Keratinocyte (primary cell): Measurements from ENCODE around the gene ARHGEF18. TPM values are rescaled to one million over a fixed set of nuclear protein-coding genes. Genes with fewer than 3 reads are reported as not detected.

Source experiments
- DNase-seq: peaks from one replicate; pipeline ENCODE4 v3.0.0-alpha.2; 2011; ENCODE audit warnings: low read depth, missing footprints, low spot score
- FAIRE-seq: peaks from 2 replicates; lab custom pipeline; 2011; peaks lifted over from hg19 to GRCh38; lab: Jason Lieb, UNC
- H2AFZ ChIP-seq: 2 replicates; pipeline ENCODE4 v1.6.0; 2012; ENCODE audit warnings: low read length, control low read depth, inconsistent platforms; ENCODE audit not compliant: control insufficient read depth
- H3K27ac ChIP-seq: 2 replicates; pipeline ENCODE4 v1.5.1; 2011; ENCODE audit warnings: low read length; ENCODE audit not compliant: control insufficient read depth, insufficient read depth
- H3K27me3 ChIP-seq: 3 replicates; pipeline ENCODE4 v1.6.0; 2011; ENCODE audit warnings: low read length; ENCODE audit not compliant: control insufficient read depth, insufficient read depth; ENCODE audit errors: extremely low read depth
- H3K36me3 ChIP-seq, 2 experiments: 2 replicates in 1 of 2; 3 replicates in 1 of 2; pipeline ENCODE4 v1.5.1; 2011; ENCODE audit warnings: low read length in 2 of 2, mild to moderate bottlenecking in 1 of 2; ENCODE audit not compliant: control insufficient read depth in 2 of 2, insufficient read depth in 2 of 2; ENCODE audit errors: extremely low read depth in 1 of 2
- H3K4me1 ChIP-seq: 3 replicates; pipeline ENCODE4 v1.5.1; 2011; ENCODE audit warnings: low read length; ENCODE audit not compliant: control insufficient read depth, insufficient read depth; ENCODE audit errors: extremely low read depth
- H3K4me2 ChIP-seq: 3 replicates; pipeline ENCODE4 v1.6.0; 2011; ENCODE audit warnings: low read depth, low read length; ENCODE audit not compliant: control insufficient read depth, insufficient read depth; ENCODE audit errors: extremely low read depth
- H3K4me3 ChIP-seq, 3 experiments: fragments of 200-600 bp in 1 of 3; sonication (generic) in 1 of 3; 2 replicates in 2 of 3; 3 replicates in 1 of 3; pipeline ENCODE4 v1.5.1; 2011 to 2016; ENCODE audit warnings: low read length in 3 of 3, mild to moderate bottlenecking in 3 of 3, control low read depth in 2 of 3, inconsistent platforms in 1 of 3, low read depth in 1 of 3, mixed read lengths in 1 of 3, mixed run types in 1 of 3, moderate library complexity in 1 of 3; ENCODE audit not compliant: control insufficient read depth in 2 of 3, insufficient read depth in 2 of 3; ENCODE audit errors: extremely low read depth in 1 of 3
- H3K79me2 ChIP-seq: 2 replicates; pipeline ENCODE4 v1.6.0; 2012; ENCODE audit warnings: low read length; ENCODE audit not compliant: control insufficient read depth, insufficient read depth
- H3K9ac ChIP-seq: 3 replicates; pipeline ENCODE4 v1.6.0; 2011; ENCODE audit warnings: low read length; ENCODE audit not compliant: control insufficient read depth, insufficient read depth; ENCODE audit errors: extremely low read depth
- H3K9me1 ChIP-seq: 3 replicates; pipeline ENCODE4 v1.6.0; 2011; ENCODE audit warnings: low read length; ENCODE audit not compliant: control insufficient read depth, insufficient read depth; ENCODE audit errors: extremely low read depth
- H3K9me3 ChIP-seq: 2 replicates; pipeline ENCODE4 v1.5.1; 2012; ENCODE audit warnings: low read depth, low read length; ENCODE audit not compliant: control insufficient read depth
- H4K20me1 ChIP-seq: 3 replicates; pipeline ENCODE4 v1.6.0; 2011; ENCODE audit warnings: low read length; ENCODE audit not compliant: control insufficient read depth, insufficient read depth; ENCODE audit errors: extremely low read depth
- CTCF ChIP-seq, 3 experiments: IDR thresholded peaks in 1 of 3; conservative IDR thresholded peaks in 1 of 3; optimal IDR thresholded peaks in 1 of 3; 2 replicates in 2 of 3; 3 replicates in 1 of 3; pipeline versions ENCODE3 to v1.5.1; 2011; ENCODE audit warnings: low read length in 3 of 3, mild to moderate bottlenecking in 3 of 3, moderate library complexity in 2 of 3, control low read depth in 1 of 3, inconsistent platforms in 1 of 3; ENCODE audit not compliant: insufficient read depth in 2 of 3; ENCODE audit errors: extremely low read depth in 1 of 3
- EZH2 ChIP-seq: IDR thresholded peaks from one replicate; pipeline ENCODE4 v1.6.1; 2012; ENCODE audit warnings: inconsistent platforms, mild to moderate bottlenecking, low read length, moderate library complexity
- dilution Hi-C: fragments of 300-500 bp; cut with MboI; formaldehyde crosslinking; loops from one replicate; pipeline ENCODE4 v1.7.0; 2020; ENCODE audit warnings: low sequenced_read_pairs; ENCODE audit not compliant: extremely low pct_ligation_motif_present
- polyA plus RNA-seq, 5 experiments: library from polyadenylated mRNA; depleted of rRNA in 3 of 5; stranded (reverse) in 3 of 5; stranded (forward) in 1 of 5; unstranded in 1 of 5; fragments of >200 nt; gene quantifications; 1 replicate in 1 of 5; 2 replicates in 3 of 5; 3 replicates in 1 of 5; pipeline versions ENCODE4 v1.2.1 to v1.2.3, GENCODE V29; 2011 to 2012; ENCODE audit warnings: missing spikeins in 2 of 5, low read depth in 1 of 5, low replicate concordance in 1 of 5

Gene ARHGEF18
- polyA plus RNA-seq, 1 donor (not counting 4 experiments of a cell fraction or from before 2014, with no cell fraction given) = 7.9 TPM

- DNase-seq (no peak), FAIRE-seq (no peak)
- Histone ChIP-seq H3K4me3 (no peak overlapping the region), H3K9me3 (no peaks in the 10 kb centered on the region), H3K27ac (no peak overlapping the region), H4K20me1 (no peaks in the 10 kb centered on the region), H3K9ac (no peak overlapping the region), H3K9me1 (no peaks in the 10 kb centered on the region), H3K4me1 (peaks cover 13% of the 10 kb centered on the region), H3K4me2 (no peak overlapping the region), H3K36me3 (peaks cover 3 to 5% of the 10 kb centered on the region in 2 experiments), H3K27me3 (no peaks in the 10 kb centered on the region), H3K79me2 (peaks cover 71% of the 10 kb centered on the region), H2AFZ (no peak overlapping the region)
- TF ChIP-seq EZH2 (no peak), CTCF (optimal IDR thresholded peaks at IDR 0.05 in 1 of 3, IDR thresholded peaks at IDR 0.05 in 1 of 3, conservative IDR thresholded peaks at IDR 0.05 in 1 of 3; ENCODE audit: extremely low read depth in 1 of 3, insufficient read depth in 2 of 3, low read length in 3 of 3) (no peak)
- dilution Hi-C loops = no loop called here
Observed at GRCh38 chr19:7397687-7398086, 49.0 kb downstream of the ARHGEF18 start.

Other genes with a start within 250 kb of the ARHGEF18 start
- gene INSR, start 54.5 kb upstream of the ARHGEF18 start, polyA plus RNA-seq = 0.98 to 1.9 TPM (median 1.2 TPM) in 3 replicates
- gene PEX11G, start 140.1 kb downstream of the ARHGEF18 start, polyA plus RNA-seq = 1.1 to 2.7 TPM (median 1.3 TPM) in 3 replicates
- 8.5 to 15.9 TPM (median 10.0 TPM) in 3 replicates for gene ZNF358, start 167.2 kb downstream of the ARHGEF18 start, polyA plus RNA-seq
- gene MCOLN1, start 173.7 kb downstream of the ARHGEF18 start, polyA plus RNA-seq = 14.0 to 36.0 TPM (median 15.5 TPM) in 3 replicates
- 22.4 to 40.0 TPM (median 33.1 TPM) in 3 replicates for gene PNPLA6, start 186.8 kb downstream of the ARHGEF18 start, polyA plus RNA-seq
- gene CAMSAP3, start 246.9 kb downstream of the ARHGEF18 start, polyA plus RNA-seq = 2.4 to 6.1 TPM (median 5.0 TPM) in 3 replicates